Amniotic stem cell (primary cell): ENCODE results near the gene ACTN2.
"Not testable (repeated sequence)": the region's sequence is repeated elsewhere in the genome, so short reads cannot be mapped to it uniquely, and the experiment has no call there.

Experiments used
- DNase-seq: peaks from one replicate; lab custom pipeline; 2025; lab: John Stamatoyannopoulos, UW

The ACTN2 gene

GRCh38 chr1:236685917-236686814, at the start of gene ACTN2:
Gene ACTN2 (plus strand): TSS chr1:236686499. CDS start chr1:236686674, 175 bp downstream.
- no peak for DNase-seq

DNA sequence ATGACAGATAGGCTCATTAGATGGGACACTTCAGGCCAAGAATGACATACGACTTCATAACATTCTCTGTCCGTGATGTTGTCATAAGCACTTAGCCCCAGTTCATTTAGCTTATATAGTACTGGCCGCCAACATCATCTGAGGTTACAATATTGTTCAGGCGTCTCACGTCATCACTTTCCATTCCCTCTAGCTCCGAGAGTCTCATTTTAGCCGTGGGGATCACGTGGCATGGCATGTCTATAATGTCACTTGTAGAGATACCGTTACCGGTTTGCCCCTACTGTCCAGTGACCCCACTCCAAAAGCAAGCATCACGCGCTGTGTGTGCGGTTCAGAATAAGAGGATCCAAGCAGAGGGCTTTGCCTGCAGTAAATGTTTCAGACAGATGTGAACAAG, 47.4 kb upstream of the ACTN2 start:
- DNase-seq: no peak

GRCh38 chr1:236639686-236640085, 46.6 kb upstream of the ACTN2 start:
- no peak for DNase-seq

- DNase-seq: no peak
These were observed 43.5 kb upstream of the ACTN2 start for GRCh38 chr1:236642763-236643162.

- DNase-seq: no peak
These were observed 41.2 kb upstream of the ACTN2 start for GRCh38 chr1:236645016-236645680.

DNA sequence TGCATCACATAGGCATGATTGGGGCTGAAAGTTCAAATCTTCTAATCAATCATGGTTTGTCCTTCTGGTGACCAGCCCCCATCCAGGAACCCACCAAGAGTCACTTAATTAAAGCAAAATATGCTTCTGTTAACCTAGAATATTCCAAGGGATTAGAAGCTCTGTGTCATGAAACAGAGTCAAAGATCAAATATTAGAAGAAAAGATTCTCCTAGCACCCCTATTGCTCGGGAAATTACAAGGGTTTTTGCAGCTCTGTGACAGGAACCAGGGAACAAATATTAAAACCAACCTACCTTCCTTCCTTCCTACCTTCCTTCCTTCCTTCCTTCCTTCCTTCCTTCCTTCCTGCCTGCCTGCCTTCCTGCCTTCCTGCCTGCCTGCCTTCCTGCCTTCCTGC, 31.8 kb upstream of the ACTN2 start:
- DNase-seq: no peak

- DNase-seq: no peak
These were observed 31.3 kb upstream of the ACTN2 start for GRCh38 chr1:236654957-236655356.

- no peak for DNase-seq
These were observed 28.9 kb upstream of the ACTN2 start for GRCh38 chr1:236657398-236657797.

DNA sequence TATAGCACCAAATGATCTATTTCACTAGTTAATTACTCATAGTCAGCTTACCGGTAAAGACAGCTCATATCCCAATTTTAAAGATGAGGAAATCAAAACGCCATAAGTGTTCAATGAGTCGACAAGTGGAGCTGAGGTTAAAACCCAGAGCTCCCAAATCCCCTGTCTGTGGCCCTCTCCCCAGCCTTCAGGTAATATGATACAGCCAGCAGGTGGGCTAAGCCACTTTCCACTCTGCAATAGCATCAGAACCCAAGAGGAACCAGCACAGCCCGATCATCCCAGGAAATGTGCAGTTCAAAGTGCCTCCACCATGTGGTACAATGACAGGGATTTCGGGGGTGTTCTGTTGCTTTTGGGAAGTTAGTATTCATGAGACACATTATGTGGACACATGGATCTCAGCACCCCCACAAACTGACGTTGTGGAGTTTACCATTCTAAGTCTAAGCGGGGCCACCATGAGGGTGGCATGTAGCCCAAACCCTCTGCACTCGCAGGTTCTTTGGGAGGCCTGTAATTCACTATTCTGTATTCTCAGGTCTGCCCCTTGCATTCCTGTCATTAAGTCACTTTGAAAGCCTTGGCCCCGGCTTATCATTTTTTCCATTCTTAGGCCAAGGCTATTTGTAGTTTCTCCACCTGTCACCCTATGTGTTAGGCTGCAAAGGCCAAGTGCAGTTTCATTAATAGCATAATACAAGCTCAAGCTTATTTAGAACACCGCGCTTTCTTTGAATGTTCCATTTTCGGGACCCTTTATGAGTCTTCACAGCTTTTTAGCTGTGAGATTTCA, 26.3 kb upstream of the ACTN2 start:
- DNase-seq: no peak

- DNase-seq: no peak
These were observed 22.4 kb upstream of the ACTN2 start for GRCh38 chr1:236663934-236664333.

DNA sequence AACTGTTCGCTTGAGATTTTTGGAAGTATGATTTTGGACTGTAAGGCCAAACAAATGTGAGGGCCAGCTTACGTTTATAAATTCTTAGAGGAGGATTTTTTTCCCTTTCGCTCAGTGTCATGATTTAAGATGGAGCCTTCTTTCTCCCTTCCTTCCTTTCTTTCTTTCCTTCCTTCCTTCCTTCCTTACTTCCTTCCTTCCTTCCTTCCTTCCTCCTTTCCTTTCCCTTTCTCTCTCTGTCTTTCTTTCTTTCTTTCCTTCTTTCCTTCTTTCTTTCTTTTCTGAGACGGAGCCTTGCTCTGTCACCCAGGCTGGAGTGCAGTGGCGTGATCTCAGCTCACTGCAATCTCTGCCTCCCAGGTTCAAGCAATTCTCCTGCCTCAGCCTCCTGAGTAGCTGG, 17.4 kb upstream of the ACTN2 start:
- DNase-seq: not testable (repeated sequence)

DNA sequence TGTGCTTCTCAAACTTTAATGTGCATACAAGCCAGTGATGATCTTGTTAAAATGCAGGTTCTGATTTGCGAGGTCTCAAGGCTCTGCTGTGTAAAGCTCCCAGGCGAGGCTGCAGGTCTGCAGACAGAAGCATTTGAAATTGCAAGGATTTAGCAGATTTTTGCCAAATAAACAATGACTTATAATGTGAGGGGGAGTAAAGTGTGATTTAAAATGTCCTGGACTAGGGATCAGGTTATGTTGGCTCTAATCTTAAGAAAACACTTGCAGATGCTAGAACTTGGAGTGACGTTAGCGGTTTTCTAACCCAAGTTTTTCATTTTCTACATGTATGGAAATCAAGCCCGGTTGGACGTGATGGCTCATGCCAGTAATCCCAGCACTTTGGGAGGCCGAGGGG, 16.2 kb upstream of the ACTN2 start:
- no peak for DNase-seq

- DNase-seq: no peak
These were observed 12.9 kb upstream of the ACTN2 start for GRCh38 chr1:236673289-236673919.

- DNase-seq: no peak
These were observed 8.6 kb upstream of the ACTN2 start for GRCh38 chr1:236677641-236678235.

DNA sequence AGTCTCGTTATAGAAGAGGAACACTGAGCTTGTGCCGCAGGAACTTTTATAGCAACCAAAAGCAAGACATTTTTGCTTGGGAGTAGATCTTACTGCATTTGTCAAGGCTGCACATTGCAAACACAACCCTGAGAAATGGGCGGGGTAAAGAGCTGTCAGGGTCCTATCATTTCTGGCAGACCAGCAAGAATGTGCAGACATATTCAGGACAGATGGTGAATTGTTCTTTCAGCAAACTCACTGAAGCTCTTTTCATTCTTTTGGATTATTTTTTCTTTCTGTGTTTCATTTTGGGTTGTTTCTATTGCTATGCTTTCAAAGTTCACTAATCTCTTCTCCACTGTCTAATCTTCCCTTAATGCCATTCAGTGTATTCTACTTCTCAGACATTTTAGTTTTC, 5.1 kb upstream of the ACTN2 start:
- no peak for DNase-seq

- no peak for DNase-seq
These were observed 938 bp upstream of the ACTN2 start for GRCh38 chr1:236685205-236685916.

GRCh38 chr1:236686815-236687160, 489 bp downstream of the ACTN2 start:
- no peak for DNase-seq

- DNase-seq: no peak
These were observed 974 bp downstream of the ACTN2 start for GRCh38 chr1:236687273-236687672.

GRCh38 chr1:236688705-236689104, 2.4 kb downstream of the ACTN2 start:
- no peak for DNase-seq

GRCh38 chr1:236689713-236690569, 3.6 kb downstream of the ACTN2 start:
- DNase-seq: no peak
